Keratinocyte (primary cell): ENCODE measurements around the gene NDUFV1. TPM values are rescaled to one million over a fixed set of nuclear protein-coding genes. Genes with fewer than 3 reads are reported as not detected.
A peak's percentile ranks its signal among the peaks of the same experiment; 100 is the strongest.

ENCODE experiments used
- DNase-seq: peaks from one replicate; pipeline ENCODE4 v3.0.0-alpha.2; 2011; ENCODE audit warnings: low read depth, missing footprints, low spot score
- FAIRE-seq: peaks from 2 replicates; lab custom pipeline; 2011; peaks lifted over from hg19 to GRCh38; lab: Jason Lieb, UNC
- H2AFZ ChIP-seq: 2 replicates; pipeline ENCODE4 v1.6.0; 2012; ENCODE audit warnings: low read length, control low read depth, inconsistent platforms; ENCODE audit not compliant: control insufficient read depth
- H3K27ac ChIP-seq: 2 replicates; pipeline ENCODE4 v1.5.1; 2011; ENCODE audit warnings: low read length; ENCODE audit not compliant: control insufficient read depth, insufficient read depth
- H3K27me3 ChIP-seq: 3 replicates; pipeline ENCODE4 v1.6.0; 2011; ENCODE audit warnings: low read length; ENCODE audit not compliant: control insufficient read depth, insufficient read depth; ENCODE audit errors: extremely low read depth
- H3K36me3 ChIP-seq, 2 experiments: 2 replicates in 1 of 2; 3 replicates in 1 of 2; pipeline ENCODE4 v1.5.1; 2011; ENCODE audit warnings: low read length in 2 of 2, mild to moderate bottlenecking in 1 of 2; ENCODE audit not compliant: control insufficient read depth in 2 of 2, insufficient read depth in 2 of 2; ENCODE audit errors: extremely low read depth in 1 of 2
- H3K4me1 ChIP-seq: 3 replicates; pipeline ENCODE4 v1.5.1; 2011; ENCODE audit warnings: low read length; ENCODE audit not compliant: control insufficient read depth, insufficient read depth; ENCODE audit errors: extremely low read depth
- H3K4me2 ChIP-seq: 3 replicates; pipeline ENCODE4 v1.6.0; 2011; ENCODE audit warnings: low read depth, low read length; ENCODE audit not compliant: control insufficient read depth, insufficient read depth; ENCODE audit errors: extremely low read depth
- H3K4me3 ChIP-seq, 3 experiments: fragments of 200-600 bp in 1 of 3; sonication (generic) in 1 of 3; 2 replicates in 2 of 3; 3 replicates in 1 of 3; pipeline ENCODE4 v1.5.1; 2011 to 2016; ENCODE audit warnings: low read length in 3 of 3, mild to moderate bottlenecking in 3 of 3, control low read depth in 2 of 3, inconsistent platforms in 1 of 3, low read depth in 1 of 3, mixed read lengths in 1 of 3, mixed run types in 1 of 3, moderate library complexity in 1 of 3; ENCODE audit not compliant: control insufficient read depth in 2 of 3, insufficient read depth in 2 of 3; ENCODE audit errors: extremely low read depth in 1 of 3
- H3K79me2 ChIP-seq: 2 replicates; pipeline ENCODE4 v1.6.0; 2012; ENCODE audit warnings: low read length; ENCODE audit not compliant: control insufficient read depth, insufficient read depth
- H3K9ac ChIP-seq: 3 replicates; pipeline ENCODE4 v1.6.0; 2011; ENCODE audit warnings: low read length; ENCODE audit not compliant: control insufficient read depth, insufficient read depth; ENCODE audit errors: extremely low read depth
- H3K9me1 ChIP-seq: 3 replicates; pipeline ENCODE4 v1.6.0; 2011; ENCODE audit warnings: low read length; ENCODE audit not compliant: control insufficient read depth, insufficient read depth; ENCODE audit errors: extremely low read depth
- H3K9me3 ChIP-seq: 2 replicates; pipeline ENCODE4 v1.5.1; 2012; ENCODE audit warnings: low read depth, low read length; ENCODE audit not compliant: control insufficient read depth
- H4K20me1 ChIP-seq: 3 replicates; pipeline ENCODE4 v1.6.0; 2011; ENCODE audit warnings: low read length; ENCODE audit not compliant: control insufficient read depth, insufficient read depth; ENCODE audit errors: extremely low read depth
- CTCF ChIP-seq, 3 experiments: IDR thresholded peaks in 1 of 3; conservative IDR thresholded peaks in 1 of 3; optimal IDR thresholded peaks in 1 of 3; 2 replicates in 2 of 3; 3 replicates in 1 of 3; pipeline versions ENCODE3 to v1.5.1; 2011; ENCODE audit warnings: low read length in 3 of 3, mild to moderate bottlenecking in 3 of 3, moderate library complexity in 2 of 3, control low read depth in 1 of 3, inconsistent platforms in 1 of 3; ENCODE audit not compliant: insufficient read depth in 2 of 3; ENCODE audit errors: extremely low read depth in 1 of 3
- EZH2 ChIP-seq: IDR thresholded peaks from one replicate; pipeline ENCODE4 v1.6.1; 2012; ENCODE audit warnings: inconsistent platforms, mild to moderate bottlenecking, low read length, moderate library complexity
- dilution Hi-C: fragments of 300-500 bp; cut with MboI; formaldehyde crosslinking; loops from one replicate; pipeline ENCODE4 v1.7.0; 2020; ENCODE audit warnings: low sequenced_read_pairs; ENCODE audit not compliant: extremely low pct_ligation_motif_present
- polyA plus RNA-seq, 5 experiments: library from polyadenylated mRNA; depleted of rRNA in 3 of 5; stranded (reverse) in 3 of 5; stranded (forward) in 1 of 5; unstranded in 1 of 5; fragments of >200 nt; gene quantifications; 1 replicate in 1 of 5; 2 replicates in 3 of 5; 3 replicates in 1 of 5; pipeline versions ENCODE4 v1.2.1 to v1.2.3, GENCODE V29; 2011 to 2012; ENCODE audit warnings: missing spikeins in 2 of 5, low read depth in 1 of 5, low replicate concordance in 1 of 5

Gene NDUFV1
- polyA plus RNA-seq, 1 donor (not counting 4 experiments of a cell fraction or from before 2014, with no cell fraction given), result 102 TPM

GRCh38 chr11:67645521-67646461, 39.1 kb downstream of the NDUFV1 start:
- Histone ChIP-seq H3K36me3 (no peaks in the 10 kb centered on the region), H3K9ac (no peak overlapping the region), H3K27ac (no peak overlapping the region), H3K4me3 (no peak overlapping the region), H3K79me2 (no peaks in the 10 kb centered on the region), H3K27me3 (no peaks in the 10 kb centered on the region), H3K9me3 (no peaks in the 10 kb centered on the region), H2AFZ (no peak overlapping the region), H3K9me1 (no peaks in the 10 kb centered on the region), H3K4me1 (no peaks in the 10 kb centered on the region), H4K20me1 (no peaks in the 10 kb centered on the region), H3K4me2 (no peak overlapping the region)
- FAIRE-seq (no peak), DNase-seq (no peak)
- TF ChIP-seq EZH2 (no peak), CTCF (optimal IDR thresholded peaks at IDR 0.05 in 1 of 3, IDR thresholded peaks at IDR 0.05 in 1 of 3, conservative IDR thresholded peaks at IDR 0.05 in 1 of 3; ENCODE audit: extremely low read depth in 1 of 3, insufficient read depth in 2 of 3, low read length in 3 of 3) (peak in 1 of 3 experiments; percentile 33)
- dilution Hi-C loops, result no loop called here

- dilution Hi-C loops, result no loop called here
- Histone ChIP-seq H3K27ac (no peak overlapping the region), H3K27me3 (no peaks in the 10 kb centered on the region), H3K36me3 (no peaks in the 10 kb centered on the region), H3K9ac (no peak overlapping the region), H3K9me1 (no peaks in the 10 kb centered on the region), H3K9me3 (no peaks in the 10 kb centered on the region), H3K4me3 (no peak overlapping the region), H3K4me1 (no peaks in the 10 kb centered on the region), H3K4me2 (no peak overlapping the region), H3K79me2 (no peaks in the 10 kb centered on the region), H4K20me1 (no peaks in the 10 kb centered on the region), H2AFZ (no peak overlapping the region)
- FAIRE-seq (no peak), DNase-seq (no peak)
- TF ChIP-seq CTCF (optimal IDR thresholded peaks at IDR 0.05 in 1 of 3, IDR thresholded peaks at IDR 0.05 in 1 of 3, conservative IDR thresholded peaks at IDR 0.05 in 1 of 3; ENCODE audit: extremely low read depth in 1 of 3, insufficient read depth in 2 of 3, low read length in 3 of 3), result no peak
- TF ChIP-seq EZH2, result no peak
Observed at GRCh38 chr11:67646535-67647336, 40.0 kb downstream of the NDUFV1 start.
